Gastroesophageal sphincter (tissue), 4 donors: ENCODE data around the gene HK3. TPM values are rescaled to one million over a fixed set of nuclear protein-coding genes. Genes with fewer than 3 reads are reported as not detected.

Source experiments
- ATAC-seq: fragments of 150-250 bp; one replicate; pipeline ENCODE4 v1.9.1; 2016; ENCODE audit warnings: mild to moderate bottlenecking, moderate library complexity
- H3K27ac ChIP-seq, 4 donors: fragments of 200-600 bp; sonication (generic) in 3 of 4; 1 replicate in 3 of 4; 2 replicates in 1 of 4; pipeline ENCODE4 v1.5.1; 2016 to 2019
- H3K27me3 ChIP-seq: fragments of 200-600 bp; sonication (generic); one replicate; pipeline ENCODE4 v1.5.1; 2019
- H3K36me3 ChIP-seq, 2 donors: fragments of 200-600 bp; sonication (generic); one replicate each; pipeline ENCODE4 v1.5.1; 2019; ENCODE audit warnings: control low read depth in 1 of 2
- H3K4me1 ChIP-seq, 3 donors: fragments of 200-600 bp; sonication (generic); 1 replicate in 2 of 3; 2 replicates in 1 of 3; pipeline ENCODE4 v1.5.1; 2016 to 2019; ENCODE audit warnings: control low read depth in 2 of 3
- H3K4me3 ChIP-seq, 2 donors: fragments of 200-600 bp; sonication (generic); one replicate each; pipeline ENCODE4 v1.5.1; 2019; ENCODE audit warnings: mild to moderate bottlenecking in 1 of 2, moderate library complexity in 1 of 2
- H3K9me3 ChIP-seq, 3 donors: fragments of 200-600 bp; sonication (generic); one replicate each; pipeline ENCODE4 v1.5.1; 2017 to 2019; ENCODE audit warnings: control low read depth in 2 of 3
- EP300 ChIP-seq: sonication (generic); formaldehyde crosslinking; IDR thresholded peaks from one replicate; pipeline ENCODE4 v1.6.1; 2017; ENCODE audit warnings: antibody characterized with exemption, mild to moderate bottlenecking
- POLR2A ChIP-seq, 2 donors: fragments of 450-650 bp; IDR thresholded peaks; one replicate each; pipeline ENCODE4 v1.6.1; 2017; ENCODE audit warnings: antibody characterized with exemption in 2 of 2, mild to moderate bottlenecking in 2 of 2, moderate library complexity in 1 of 2
- POLR2AphosphoS5 ChIP-seq: sonication (generic); formaldehyde crosslinking; IDR thresholded peaks from one replicate; pipeline ENCODE4 v1.6.1; 2017; ENCODE audit warnings: antibody characterized with exemption
- WGBS, 2 donors: methylation state at CpG; one replicate each; pipeline ENCODE4 v1.1.5; 2018; ENCODE audit warnings: low coverage in 1 of 2; 5-methylcytosine and 5-hydroxymethylcytosine counted together
- total RNA-seq, 4 donors: library from RNA; depleted of rRNA; stranded (reverse); fragments of >200 nt; gene quantifications; one replicate each; pipeline ENCODE4 v1.1.0, GENCODE V29; 2016
- TF ChIP-seq, protein P1 (sequence below), 4 experiments: fragments of 200-600 bp in 2 of 4; fragments of 450-650 bp in 2 of 4; sonication (generic) in 1 of 4; IDR thresholded peaks; one replicate each; pipeline ENCODE4 v1.5.1; 2017 to 2019; ENCODE audit warnings: antibody characterized with exemption in 4 of 4, mild to moderate bottlenecking in 2 of 4, moderate library complexity in 2 of 4

Gene HK3
- total RNA-seq, 4 donors from 2014 or later, result 3.4 to 11.5 (median 8.1) TPM

DNA sequence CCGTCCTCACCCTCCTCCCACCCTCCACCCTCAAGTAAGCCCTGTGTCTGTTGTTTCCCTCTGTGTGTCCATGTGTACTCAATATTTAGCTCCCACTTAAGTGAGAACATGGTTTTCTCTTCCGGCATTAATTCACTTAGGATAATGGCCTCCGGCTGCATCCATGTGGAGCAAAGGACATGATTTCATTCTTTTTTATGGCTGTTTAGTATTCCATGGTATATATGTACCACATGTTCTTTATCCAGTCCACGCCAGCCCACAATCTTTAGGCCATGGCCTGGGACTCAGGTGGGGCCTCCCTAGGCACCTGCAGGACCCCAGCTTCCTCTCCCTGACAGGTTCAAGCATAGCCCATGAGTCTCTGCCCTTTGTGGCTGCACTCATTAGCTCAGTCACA, 65.9 kb downstream of the HK3 start:
- WGBS, 2 donors, result 76 to 86% methylated on average over 3 to 4 of the region's 4 CpGs
- ATAC-seq, result no peak
- Histone ChIP-seq H3K9me3 (no peaks in the 10 kb centered on the region), H3K4me3 (no peak overlapping the region), H3K36me3 (no peaks in the 10 kb centered on the region), H3K27me3 (peaks cover 45% of the 10 kb centered on the region), H3K27ac (no peak overlapping the region), H3K4me1 (no peaks in the 10 kb centered on the region)
- TF ChIP-seq, protein P1, sequence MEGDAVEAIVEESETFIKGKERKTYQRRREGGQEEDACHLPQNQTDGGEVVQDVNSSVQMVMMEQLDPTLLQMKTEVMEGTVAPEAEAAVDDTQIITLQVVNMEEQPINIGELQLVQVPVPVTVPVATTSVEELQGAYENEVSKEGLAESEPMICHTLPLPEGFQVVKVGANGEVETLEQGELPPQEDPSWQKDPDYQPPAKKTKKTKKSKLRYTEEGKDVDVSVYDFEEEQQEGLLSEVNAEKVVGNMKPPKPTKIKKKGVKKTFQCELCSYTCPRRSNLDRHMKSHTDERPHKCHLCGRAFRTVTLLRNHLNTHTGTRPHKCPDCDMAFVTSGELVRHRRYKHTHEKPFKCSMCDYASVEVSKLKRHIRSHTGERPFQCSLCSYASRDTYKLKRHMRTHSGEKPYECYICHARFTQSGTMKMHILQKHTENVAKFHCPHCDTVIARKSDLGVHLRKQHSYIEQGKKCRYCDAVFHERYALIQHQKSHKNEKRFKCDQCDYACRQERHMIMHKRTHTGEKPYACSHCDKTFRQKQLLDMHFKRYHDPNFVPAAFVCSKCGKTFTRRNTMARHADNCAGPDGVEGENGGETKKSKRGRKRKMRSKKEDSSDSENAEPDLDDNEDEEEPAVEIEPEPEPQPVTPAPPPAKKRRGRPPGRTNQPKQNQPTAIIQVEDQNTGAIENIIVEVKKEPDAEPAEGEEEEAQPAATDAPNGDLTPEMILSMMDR (IDR thresholded peaks at IDR 0.05), result no peak
- TF ChIP-seq EP300, result no peak
- no peak for TF ChIP-seq POLR2A (IDR thresholded peaks at IDR 0.05)
- TF ChIP-seq POLR2AphosphoS5, result no peak

DNA sequence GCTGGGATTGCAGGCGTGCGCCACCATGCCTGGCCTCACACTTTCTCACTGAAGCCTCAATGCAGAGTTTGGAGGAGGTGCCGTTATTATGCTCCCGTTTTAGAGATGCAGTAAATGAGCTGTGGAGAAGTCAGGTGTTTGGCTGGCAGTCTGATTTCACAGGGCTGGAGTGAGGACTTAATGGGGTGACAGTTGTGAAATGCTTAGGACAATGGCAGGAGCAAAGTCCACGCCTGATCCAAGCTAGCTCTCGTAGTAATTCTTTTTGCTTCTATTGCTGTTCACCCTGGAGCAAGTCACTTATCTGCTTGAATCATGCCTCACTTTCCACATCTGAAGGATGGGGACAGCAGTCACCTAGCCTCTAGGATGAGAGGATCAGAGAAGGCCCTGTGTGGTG, 67.0 kb downstream of the HK3 start:
- Histone ChIP-seq H3K27me3 (peaks cover 49% of the 10 kb centered on the region), H3K9me3 (no peaks in the 10 kb centered on the region), H3K4me1 (no peaks in the 10 kb centered on the region), H3K4me3 (no peak overlapping the region), H3K27ac (no peak overlapping the region), H3K36me3 (no peaks in the 10 kb centered on the region)
- no peak for ATAC-seq
- TF ChIP-seq, protein P1 (IDR thresholded peaks at IDR 0.05), result no peak
- TF ChIP-seq EP300 (no peak), POLR2AphosphoS5 (no peak), POLR2A (IDR thresholded peaks at IDR 0.05) (no peak)
- WGBS, 2 donors, result 83 to 100% methylated on average over 1 to 2 of the region's 6 CpGs

DNA sequence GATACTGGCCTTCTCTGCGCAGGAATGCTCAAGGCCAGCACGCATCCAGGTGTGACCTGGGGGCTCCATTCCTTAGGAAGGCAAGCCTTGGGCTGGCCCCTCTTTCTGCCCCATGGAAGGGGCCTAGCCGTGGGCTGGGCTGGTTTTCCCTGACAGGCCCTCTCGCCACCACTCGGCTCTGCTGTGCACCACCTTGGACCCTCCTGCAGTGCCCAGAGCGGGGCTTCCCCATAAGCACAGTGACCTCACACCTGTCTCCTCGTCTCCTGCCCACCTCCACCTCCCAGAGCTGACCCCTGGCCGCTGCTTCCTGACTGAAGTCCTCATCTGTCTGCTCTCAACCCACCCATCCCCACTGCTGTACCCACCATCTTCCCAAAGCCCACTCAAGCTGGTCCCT, 67.7 kb downstream of the HK3 start:
- peaks cover 49% of the 10 kb centered on the region for H3K27me3 ChIP-seq
- H3K36me3 ChIP-seq, result no peaks in the 10 kb centered on the region
- no peak overlapping the region for H3K27ac ChIP-seq
- 51 to 56% methylated on average over 3 to 4 of the region's 8 CpGs for WGBS, 2 donors
- no peak for TF ChIP-seq POLR2A (IDR thresholded peaks at IDR 0.05)
- TF ChIP-seq, protein P1 (IDR thresholded peaks at IDR 0.05), result no peak
- TF ChIP-seq POLR2AphosphoS5, result no peak
- no peak for TF ChIP-seq EP300
- H3K9me3 ChIP-seq, result no peaks in the 10 kb centered on the region
- no peaks in the 10 kb centered on the region for H3K4me1 ChIP-seq
- ATAC-seq, result no peak
- no peak overlapping the region for H3K4me3 ChIP-seq

DNA sequence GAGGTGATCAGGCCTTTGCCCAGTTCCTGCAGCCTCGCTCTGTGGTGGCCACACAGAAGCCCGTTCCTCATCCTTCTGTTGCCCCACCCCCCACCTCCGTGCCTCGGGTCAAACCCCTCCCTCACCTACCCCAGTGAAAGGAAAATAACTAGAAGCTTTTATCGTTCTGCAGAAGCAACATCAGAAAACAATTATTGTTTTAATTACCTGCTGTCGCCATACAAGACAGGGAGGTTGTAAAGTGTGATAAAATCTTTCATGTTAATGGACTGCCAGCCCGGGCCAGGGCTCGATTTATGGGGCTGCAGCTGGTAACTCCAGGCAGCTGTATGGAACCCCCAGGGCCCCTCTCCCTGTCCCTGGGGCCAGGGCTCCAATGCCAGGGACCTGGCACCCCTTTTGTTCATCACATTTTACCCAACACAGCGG, 68.1 kb downstream of the HK3 start:
- no peak for TF ChIP-seq POLR2AphosphoS5
- TF ChIP-seq, protein P1 (IDR thresholded peaks at IDR 0.05), result no peak
- no peak for TF ChIP-seq EP300
- TF ChIP-seq POLR2A (IDR thresholded peaks at IDR 0.05), result no peak
- Histone ChIP-seq H3K27ac (no peak overlapping the region), H3K4me1 (no peaks in the 10 kb centered on the region), H3K9me3 (no peaks in the 10 kb centered on the region), H3K27me3 (peaks cover 49% of the 10 kb centered on the region), H3K4me3 (no peak overlapping the region), H3K36me3 (no peaks in the 10 kb centered on the region)
- WGBS, 2 donors, result 15 to 17% methylated on average over 1 to 8 of the region's 9 CpGs
- ATAC-seq, result no peak

Other genes starting within 250 kb of the HK3 start
- under 1 TPM in 1 of 4 donors, not detected in 3; 0.27 TPM for gene UNC5A, start 88.8 kb downstream of the HK3 start, total RNA-seq
- 10 to 100 TPM; 37.9 to 50.6 (median 44.7) TPM for gene UIMC1, start 107.4 kb upstream of the HK3 start, total RNA-seq
- 10 to 100 TPM; 12.9 to 16.9 (median 14.2) TPM for gene ZNF346, start 123.3 kb upstream of the HK3 start, total RNA-seq
- 1 to 10 TPM; 3.0 to 7.4 (median 6.6) TPM for gene FGFR4, start 187.6 kb upstream of the HK3 start, total RNA-seq
- gene NSD1, start 234.4 kb upstream of the HK3 start, total RNA-seq, result 10 to 100 TPM; 41.1 to 58.4 (median 49.5) TPM